ENCODE data around the gene MGAT4B.

The MGAT4B gene

DNA sequence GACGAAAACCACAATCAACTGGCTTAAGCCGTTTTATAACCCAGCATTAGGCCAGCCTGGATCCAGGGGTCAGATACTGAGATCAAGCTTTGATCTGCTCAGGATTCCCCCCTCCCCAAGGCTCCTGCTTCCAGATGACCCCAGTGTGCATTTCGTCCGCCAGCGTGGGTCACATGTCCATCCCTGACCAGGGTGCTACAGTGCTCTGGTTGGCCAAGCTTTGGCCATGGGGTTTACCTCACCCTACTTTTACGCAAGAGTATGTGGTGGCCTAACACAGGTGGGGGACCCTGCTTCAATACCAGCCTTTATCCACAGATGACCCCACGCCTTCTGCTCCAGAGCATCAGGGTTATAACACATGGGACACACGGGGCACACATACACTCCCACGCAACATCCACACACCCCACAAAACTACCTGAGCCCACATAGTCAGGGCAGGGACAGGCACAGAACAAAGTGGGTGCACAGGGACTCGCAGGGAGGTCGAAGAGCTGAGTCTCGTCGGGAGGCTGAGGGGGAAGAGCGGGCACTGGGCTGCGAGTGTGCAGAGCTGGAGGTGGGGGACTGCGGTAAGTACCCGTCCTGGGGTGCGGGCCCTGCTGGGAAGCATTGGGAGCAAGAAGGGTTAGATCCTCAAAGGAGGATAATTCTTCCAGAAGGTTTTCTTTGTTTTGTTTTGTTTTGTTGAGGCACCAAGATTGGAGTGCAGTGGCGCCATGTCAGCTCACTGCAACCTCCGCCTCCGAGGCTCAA lies 9.0 kb upstream of the MGAT4B start:
- no peak for DNase-seq (ENCODE audit: low read depth, low spot score)
- H3K27ac ChIP-seq = no peak overlapping the region

DNA sequence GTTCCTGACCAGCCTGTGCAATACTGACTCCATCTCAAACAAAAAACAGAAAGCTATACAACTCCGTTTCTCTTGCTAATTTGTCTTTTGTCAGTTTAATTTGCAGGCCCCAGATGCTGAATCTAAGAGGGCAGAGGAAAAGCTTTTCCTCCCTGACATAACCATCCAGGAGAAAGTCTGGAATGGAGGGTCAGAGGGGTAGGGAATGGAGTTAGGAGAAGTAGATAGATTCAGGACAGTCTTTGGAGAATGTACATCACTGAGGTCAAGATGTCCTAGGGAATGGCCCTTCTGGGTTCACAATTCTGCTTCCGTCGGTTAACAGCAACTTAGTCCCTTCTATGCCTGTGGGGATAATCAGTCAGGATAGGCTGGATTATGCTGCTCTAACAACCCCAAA lies 7.4 kb upstream of the MGAT4B start:
- DNase-seq (ENCODE audit: low read depth, low spot score) = no peak
- H3K27ac ChIP-seq = no peak overlapping the region

DNA sequence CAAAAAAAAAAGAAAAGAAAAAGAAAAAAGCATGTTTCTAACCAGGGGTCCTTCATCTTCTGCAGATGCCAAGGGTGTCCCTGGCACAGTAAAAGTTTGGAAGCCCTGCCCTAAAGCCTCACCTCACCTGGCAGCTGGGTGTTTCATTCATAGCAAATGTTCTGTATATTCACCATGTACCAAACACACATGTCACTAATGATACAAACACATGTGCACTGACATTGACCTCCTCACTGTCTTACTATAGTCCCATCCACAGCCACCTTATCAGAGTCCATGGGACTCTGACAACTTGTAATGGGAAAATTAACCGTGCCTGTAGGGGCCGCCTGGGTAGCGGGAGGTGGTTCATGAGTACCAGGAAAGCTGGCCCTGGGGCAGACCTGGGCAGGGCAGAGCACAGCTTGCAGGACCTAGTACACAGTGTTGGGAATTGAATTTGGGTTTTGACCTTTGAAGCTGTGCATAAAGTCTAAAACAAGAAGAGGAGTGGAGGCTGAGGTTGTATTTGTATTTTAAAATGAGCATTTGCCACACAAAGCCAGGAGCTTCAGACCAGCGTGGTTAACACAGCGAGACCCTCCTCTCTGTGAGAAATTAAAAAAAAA lies 6.4 kb upstream of the MGAT4B start:
- no peak overlapping the region for H3K27ac ChIP-seq
- DNase-seq (ENCODE audit: low read depth, low spot score) = no peak

DNA sequence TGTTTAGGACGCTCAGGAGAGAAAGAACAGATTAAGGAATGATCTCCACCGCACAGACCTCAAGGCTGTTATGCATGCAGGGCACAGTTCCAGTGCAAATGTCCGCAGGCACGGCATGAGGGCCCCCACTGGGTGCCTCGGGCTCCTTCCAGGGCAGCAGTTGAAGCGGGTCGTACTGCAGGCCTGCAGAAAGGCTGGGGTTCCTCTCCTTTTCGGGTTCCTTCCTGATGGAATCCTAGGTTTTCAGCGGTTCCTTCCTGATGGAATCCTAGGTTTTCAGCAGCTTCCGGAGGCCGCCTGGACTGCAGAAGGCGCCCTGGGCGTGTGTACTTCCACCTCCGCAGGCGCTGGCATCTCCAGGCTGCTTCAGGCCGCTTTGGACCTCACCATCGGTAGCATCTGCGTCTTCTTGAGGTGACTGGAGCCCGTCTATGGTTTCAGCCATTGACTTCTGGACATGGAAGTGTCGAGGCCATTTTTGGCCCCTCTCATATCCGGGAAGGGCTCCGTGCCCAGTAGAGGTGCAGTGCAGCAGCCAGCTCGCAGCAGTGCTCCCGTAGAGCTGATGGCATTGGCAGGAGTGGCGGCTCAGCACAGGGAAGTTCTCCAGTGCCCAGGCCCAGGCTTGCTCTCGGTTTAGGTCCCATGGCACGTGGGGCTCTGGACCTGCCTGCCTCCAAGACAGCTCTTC lies 5.6 kb upstream of the MGAT4B start:
- H3K27ac ChIP-seq = no peak overlapping the region
- no peak for DNase-seq (ENCODE audit: low read depth, low spot score)

DNA sequence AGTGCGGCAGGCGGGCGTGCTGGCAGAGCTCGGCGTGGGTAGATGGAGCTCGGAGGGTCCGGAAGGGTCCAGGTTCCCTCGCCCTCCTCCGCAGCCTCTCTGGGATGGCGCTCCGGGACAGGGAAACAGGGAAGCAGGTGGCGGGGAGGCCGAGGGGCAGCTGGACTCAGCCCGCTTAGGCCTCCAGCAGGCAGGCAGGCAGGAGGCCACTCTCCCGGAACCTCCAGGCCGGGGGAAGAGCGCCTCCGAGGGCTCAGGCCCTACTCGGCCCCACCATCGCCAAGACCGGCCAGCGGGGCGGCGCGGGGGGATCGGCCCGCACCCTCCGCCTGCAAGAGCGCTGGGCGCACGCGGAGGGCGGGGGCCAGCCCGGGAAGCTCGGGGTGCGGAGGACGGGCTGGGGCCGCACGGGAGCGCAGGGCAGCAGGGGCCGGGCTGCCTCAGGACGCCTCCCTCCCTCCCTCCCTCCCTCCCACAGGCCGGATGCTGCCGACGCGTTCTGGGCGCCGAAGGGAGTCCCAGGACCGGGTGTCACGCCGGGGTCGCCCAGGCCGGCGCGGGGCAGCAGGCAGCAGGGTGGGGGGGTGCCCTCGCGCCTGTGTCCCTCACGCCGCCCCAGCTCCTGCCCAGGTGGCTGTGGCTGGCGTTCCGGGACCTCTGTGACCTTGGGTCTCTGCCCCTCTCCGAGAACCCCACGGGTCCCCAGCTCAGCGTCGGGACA lies 977 bp downstream of the MGAT4B start:
- DNase-seq (ENCODE audit: low read depth, low spot score) = no peak
- peak overlapping the region; percentile 92 for H3K27ac ChIP-seq

DNA sequence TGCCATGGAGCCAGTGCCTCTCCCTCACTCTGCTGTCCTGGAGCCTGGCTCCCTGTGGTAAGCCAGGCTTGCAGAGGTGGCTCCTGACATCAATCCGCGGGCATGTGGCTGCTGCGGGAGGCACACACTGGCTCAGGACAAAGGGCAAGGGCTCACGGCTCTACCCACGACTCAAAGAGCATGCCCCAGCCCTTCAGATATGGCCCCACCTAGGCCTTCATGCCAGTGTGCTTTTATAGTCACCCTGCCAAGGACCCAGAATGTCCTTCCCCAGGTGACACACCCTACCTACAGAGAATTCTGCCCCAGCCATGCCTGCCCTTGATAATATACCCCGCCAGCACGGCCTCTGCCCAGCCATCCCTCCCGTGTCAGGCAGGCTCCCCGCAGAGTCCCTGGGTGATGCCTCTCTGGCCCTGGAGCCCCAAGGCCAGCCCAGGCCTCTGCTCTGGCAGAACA lies 1.6 kb downstream of the MGAT4B start:
- no peak for DNase-seq (ENCODE audit: low read depth, low spot score)
- H3K27ac ChIP-seq = peak overlapping the region; percentile 92

DNA sequence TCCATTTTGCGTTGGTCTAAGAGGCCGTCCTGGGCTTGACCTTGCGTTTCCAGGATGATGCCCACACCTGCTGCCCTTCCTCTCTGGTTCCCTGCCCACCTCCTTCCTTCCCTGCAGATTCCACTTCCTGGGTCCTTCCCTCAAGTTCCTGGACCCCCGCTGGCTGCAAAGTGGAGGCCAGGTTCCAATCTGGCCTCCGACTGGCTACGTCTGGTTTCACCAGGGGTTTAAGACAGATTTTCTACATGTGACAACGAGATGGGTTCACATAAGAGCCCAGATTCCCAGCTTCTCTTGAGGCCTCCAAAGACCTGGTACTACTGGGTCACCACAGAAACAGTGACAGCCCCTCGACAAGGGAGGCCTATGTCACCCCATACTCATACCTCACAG lies 2.1 kb downstream of the MGAT4B start:
- no peak overlapping the region for H3K27ac ChIP-seq
- no peak for DNase-seq (ENCODE audit: low read depth, low spot score)

DNA sequence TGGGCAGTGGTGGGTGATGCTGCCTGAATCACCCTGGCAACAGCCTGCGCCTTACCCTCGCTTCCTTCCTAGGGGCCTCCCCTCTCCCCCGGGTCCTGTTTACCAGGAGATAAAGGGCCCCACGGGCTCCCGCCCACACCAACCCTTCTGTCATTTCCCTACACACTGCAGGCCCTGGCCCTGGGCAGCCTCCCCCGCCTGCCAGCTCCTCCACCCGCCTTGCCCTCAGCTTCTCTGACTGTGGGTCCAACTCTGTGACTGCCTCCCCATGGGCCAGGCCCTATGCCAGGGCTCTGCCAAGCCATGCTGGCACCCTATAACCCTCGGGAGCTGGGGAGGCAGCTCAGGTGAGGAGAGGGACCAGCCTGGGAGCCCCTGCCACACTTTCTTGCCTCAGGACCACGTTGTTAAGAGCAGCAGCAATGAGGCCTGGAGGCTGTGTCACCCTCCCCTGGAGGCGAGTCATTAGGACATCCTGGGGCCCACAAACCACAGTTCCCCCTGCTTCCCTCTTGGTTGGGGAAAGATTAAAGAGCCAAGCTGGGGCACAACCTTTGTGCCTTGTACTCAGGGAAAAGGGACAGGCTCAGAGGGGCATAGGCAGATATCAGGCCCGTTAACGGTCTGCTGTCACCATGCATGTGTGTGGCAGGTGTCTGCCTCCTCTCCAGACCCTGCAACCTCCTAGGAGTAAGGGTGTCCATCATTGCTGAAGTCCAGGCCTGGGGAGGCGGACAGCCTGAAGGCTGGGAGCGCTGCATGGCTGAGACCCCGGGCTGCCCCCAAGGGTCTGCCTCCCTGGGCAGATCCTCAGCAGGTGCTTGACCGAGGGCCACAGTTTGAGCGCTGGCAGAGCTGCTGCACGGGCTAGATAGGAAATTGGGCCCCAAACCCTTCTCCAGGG lies 2.8 kb downstream of the MGAT4B start:
- H3K27ac ChIP-seq = no peak overlapping the region
- no peak for DNase-seq (ENCODE audit: low read depth, low spot score)

DNA sequence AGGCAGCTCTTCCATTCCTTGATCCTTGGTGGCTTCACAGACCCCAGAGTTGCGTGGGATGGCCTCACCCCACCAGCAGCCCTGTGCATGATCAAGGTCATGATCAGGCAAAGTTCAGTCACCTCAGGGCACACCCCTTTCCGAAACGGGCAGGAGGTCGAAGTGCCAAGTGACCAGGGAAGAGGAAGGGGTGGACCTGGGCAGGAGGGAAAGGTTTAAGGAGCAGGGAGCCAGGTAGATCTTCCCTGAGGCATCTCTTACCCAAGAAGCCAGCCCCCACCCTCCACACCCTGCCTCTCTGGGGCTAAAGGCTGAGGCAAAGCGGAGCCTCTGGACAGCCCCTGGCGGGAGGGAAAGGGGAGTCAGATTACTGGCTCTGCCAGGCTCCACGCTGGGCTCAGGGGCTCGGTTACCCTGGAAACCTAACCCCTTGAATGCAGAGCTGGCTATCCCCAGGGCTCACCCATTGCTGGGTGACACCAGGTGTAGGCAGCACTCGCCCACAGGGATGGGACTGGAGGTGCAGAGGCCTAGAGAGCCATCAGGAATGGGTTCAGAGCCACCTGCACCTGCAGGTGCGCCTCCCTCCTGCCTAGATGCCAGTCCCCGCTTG lies 3.6 kb downstream of the MGAT4B start:
- DNase-seq (ENCODE audit: low read depth, low spot score) = no peak
- H3K27ac ChIP-seq = peak overlapping the region; percentile 26

DNA sequence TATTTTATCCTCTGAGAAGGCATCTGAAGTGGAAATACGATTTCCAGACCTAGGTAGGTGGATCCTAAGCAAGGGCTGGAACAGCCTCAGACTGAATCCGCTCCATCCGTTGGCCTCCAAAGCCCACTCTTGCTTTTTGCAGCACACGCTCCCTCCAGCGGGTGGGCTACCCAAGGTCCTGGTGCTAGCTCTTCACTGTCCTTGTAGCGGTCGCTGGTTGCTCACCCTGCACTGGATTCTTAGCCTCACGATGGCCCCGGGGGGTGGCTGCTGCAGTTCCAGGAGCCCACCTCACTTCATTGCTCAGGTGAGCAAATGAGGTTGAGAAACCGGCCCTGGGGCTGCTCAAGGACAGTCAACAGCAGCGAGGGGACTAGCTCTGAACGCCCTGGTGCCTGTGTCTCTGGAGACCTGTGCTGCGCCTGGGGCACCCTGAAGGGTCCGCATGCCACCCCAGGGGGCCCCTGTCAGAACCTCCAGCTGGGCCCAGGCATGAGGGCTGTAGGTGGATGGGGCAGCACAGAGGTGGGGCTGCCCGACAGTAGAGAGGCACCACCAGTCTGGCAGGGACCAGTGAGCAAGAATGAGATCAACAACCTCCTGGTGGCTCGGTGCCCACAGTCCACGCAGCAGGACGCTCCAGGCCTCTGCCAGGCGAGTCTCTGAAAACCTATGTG lies 4.3 kb downstream of the MGAT4B start:
- H3K27ac ChIP-seq = peak overlapping the region; percentile 26
- DNase-seq (ENCODE audit: low read depth, low spot score) = no peak

DNA sequence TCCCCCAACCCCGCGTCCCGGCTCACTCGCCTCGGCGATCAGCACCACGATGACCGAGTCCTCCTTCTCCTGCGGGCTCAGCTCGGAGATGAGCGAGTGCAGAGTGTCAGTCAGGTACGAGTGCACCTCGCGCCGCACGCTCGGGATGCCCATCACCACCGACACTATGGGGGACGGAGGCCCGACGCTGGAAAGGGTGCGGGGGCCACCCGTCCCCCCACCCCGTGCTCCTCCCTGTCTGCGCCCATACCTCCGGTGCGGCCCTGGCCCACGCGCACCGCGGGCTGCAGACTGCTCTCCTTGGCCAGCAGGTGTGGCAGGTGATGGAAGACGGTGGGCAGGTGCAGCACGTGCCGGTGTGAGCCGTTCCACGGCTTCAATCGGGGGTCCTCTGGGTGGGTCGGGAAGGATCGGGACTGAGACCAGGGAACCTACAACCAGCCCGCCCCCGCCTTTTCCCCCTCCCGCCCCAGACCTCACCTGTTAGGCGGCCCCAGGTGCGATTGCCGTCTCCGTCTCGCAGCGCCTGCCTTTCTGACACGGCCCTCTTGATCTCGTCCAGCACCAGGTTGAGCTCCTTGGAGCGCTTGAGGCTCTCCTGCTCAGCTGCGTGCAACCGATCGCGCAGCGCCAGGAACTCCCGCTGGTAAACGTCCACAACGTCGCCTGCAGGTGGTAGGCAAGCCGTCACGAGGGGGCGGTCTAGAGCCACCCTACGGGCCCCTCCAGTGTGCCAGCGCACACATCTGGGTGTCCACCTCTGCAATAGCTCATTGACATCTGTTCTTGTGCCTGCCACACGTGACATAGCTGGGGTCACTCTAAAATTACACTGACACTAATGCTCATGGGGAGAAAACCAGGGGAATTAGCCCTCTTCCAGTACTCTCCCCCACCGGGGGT lies 5.1 kb downstream of the MGAT4B start:
- H3K27ac ChIP-seq = no peak overlapping the region
- DNase-seq (ENCODE audit: low read depth, low spot score) = no peak

DNA sequence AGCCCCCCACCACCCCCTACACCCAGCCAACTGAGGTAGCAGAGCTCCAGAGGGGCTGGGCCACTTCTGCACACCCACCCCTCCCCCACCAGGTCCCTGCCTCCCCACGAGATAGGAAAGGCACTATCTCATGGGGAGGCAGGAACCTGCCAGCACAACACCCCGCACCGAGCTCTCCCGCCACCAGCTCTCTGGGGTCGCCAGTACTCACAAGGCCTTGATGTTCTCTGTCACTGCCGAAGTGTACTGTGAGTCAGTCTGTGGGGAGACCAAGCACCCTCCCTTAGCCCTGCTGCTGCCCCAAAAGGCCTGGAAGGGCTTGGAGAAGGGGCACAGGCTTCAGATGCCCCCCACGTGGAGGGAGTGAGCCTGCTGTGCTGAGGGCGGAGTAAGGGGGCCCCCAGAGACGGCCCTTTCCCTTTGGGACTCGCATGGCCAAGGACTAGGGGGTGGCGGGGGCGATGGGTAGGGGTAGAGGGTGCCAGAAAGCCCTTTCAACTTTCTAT lies 5.9 kb downstream of the MGAT4B start:
- DNase-seq (ENCODE audit: low read depth, low spot score) = no peak
- H3K27ac ChIP-seq = no peak overlapping the region

DNA sequence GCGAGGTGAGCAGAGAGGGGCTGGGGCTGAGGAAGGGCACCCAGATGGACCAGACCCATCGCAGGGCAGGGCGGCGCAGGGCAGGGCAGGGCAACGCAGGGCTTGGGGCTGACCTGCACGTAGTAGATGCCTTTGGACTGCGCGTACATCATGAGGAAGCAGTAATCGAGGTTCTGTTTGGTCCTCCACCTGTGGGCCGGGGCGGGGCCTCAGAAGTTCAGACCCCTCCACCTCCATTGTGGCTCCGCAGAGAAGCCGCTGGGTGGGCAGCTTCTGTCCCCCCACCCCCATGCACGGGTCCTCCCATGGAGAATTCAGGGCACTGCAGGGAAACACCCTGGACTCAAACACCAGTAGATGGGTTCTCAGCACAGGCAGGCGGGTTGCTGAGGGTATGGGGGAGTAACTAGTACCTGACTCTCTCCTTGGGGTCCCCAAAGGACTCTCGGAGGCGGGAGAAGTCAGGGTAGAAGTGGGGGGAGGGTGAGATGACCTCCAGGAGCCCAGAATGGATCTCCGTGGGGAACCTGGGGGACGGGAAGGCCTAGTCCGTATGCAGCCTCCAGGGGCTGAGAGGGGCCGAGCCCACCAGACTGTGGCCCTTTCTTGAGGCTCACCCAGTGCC lies 6.5 kb downstream of the MGAT4B start:
- DNase-seq (ENCODE audit: low read depth, low spot score) = no peak
- no peak overlapping the region for H3K27ac ChIP-seq

DNA sequence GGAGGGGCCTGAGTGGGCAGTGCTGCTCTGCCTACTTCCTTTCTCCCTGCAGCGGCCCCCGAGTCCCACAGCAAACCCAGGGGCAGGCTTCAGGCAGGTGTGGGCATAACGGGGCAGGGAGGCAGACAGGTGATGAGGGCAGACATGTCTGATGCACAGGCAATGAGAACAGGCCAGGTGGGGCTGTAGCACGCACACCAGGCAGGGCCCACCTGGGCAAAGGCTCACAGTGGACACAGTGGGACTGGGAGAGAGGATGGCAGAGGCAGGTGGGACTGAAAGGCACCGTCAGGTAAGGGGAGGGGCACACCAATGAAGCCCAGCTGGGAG lies 7.1 kb downstream of the MGAT4B start:
- no peak overlapping the region for H3K27ac ChIP-seq
- DNase-seq (ENCODE audit: low read depth, low spot score) = no peak

DNA sequence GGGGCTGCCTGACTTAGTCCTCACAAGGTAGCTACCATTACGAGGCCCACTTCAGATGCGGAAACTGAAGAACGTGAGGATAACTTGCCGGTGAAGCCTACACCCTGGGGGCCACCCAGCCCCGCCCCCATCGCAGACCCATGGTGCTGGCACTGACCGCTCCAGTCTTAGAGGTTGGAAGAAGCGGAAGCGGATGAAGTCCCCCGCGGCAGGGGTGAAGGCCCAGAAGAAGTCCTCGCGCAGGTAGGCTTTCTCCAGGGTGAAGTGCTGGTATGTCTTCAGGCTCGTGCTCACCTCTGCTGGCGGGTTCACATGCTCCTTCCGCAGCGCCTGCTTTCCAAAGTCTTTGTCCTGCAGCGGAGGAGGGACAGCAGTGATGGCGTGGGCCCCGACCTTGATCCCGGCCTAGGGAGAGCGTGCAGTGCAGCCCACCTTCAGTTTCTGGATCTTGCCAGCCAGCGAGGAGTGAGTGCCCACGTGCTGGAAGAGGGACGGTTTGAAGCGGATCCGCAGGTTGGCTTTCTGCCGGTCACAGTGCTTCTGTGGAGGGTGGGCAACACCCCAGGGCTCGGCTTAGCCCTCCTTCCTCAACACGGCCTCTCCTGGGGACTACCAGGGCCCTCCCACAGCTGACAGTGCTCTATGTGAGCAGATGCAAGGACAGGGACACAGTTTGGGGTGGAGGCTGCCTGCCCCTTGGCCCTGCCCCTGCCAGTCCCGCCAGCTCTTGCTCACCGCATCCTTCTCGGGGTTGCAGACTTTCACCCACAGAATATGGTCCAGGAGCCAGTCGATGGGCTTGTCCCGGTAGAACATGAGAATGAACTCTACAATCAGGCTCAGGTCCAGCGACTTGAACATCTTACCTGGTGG lies 7.7 kb downstream of the MGAT4B start:
- no peak for DNase-seq (ENCODE audit: low read depth, low spot score)
- no peak overlapping the region for H3K27ac ChIP-seq

DNA sequence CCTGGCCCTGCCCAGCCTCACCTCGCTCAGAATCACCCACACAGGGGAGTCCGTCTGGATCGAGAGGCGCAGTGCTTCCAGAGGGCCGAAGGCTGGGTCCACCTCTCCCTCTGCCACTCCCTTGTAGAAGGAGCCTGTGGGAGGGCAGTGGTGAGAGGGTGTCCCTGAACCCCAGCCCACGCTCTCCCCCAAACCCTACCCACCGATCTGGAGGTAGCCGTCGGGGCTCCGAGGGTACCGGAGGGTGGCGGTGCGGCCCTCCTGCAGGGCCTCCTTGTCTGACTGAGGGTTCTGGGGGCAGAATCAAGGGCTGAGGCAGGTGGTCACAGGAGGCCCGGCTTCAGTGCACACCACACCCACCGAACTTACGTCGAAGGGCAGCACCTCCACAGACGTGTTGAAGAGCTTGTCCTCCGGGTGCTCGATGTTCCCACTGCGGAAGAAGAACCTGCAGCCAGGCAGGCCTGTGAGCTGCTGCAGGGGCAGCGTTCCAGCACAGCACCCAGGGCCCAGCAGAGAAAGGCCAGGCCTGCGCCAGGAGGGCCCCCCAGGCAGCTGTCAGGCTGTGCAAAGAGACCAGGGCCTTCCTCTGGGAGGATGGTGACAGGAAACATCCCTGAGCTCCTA lies 8.4 kb downstream of the MGAT4B start:
- no peak for DNase-seq (ENCODE audit: low read depth, low spot score)
- no peak overlapping the region for H3K27ac ChIP-seq

All from epithelial cell of prostate (primary cell).